GM19193 (cell line): ENCODE results near the gene UBE2C.

ENCODE experiments used
- POLR2A ChIP-seq: IDR thresholded peaks from 4 replicates; pipeline ENCODE4 v1.6.1; 2011; ENCODE audit not compliant: insufficient read depth, insufficient read length; ENCODE audit errors: extremely low read depth

UBE2C gene

DNA sequence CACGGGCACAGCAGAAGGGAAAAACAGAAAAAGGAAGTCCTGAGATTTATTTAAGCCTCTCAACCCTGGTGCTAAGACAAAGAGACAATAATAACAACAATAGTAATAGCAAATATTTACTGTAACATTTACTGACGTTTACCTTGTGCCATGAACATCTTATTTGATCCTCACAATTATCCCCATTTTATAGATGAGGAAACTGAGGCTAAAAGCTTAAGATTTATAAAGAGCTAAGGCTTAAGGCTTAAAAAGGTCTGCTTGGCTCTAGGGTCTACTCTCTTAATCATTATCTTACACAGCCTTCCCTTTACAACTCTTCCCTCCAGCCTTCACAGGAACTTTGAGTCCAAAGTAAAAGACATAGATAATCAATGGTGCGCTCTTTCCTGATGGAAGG, 24.1 kb upstream of the UBE2C start:
- no peak for TF ChIP-seq POLR2A

DNA sequence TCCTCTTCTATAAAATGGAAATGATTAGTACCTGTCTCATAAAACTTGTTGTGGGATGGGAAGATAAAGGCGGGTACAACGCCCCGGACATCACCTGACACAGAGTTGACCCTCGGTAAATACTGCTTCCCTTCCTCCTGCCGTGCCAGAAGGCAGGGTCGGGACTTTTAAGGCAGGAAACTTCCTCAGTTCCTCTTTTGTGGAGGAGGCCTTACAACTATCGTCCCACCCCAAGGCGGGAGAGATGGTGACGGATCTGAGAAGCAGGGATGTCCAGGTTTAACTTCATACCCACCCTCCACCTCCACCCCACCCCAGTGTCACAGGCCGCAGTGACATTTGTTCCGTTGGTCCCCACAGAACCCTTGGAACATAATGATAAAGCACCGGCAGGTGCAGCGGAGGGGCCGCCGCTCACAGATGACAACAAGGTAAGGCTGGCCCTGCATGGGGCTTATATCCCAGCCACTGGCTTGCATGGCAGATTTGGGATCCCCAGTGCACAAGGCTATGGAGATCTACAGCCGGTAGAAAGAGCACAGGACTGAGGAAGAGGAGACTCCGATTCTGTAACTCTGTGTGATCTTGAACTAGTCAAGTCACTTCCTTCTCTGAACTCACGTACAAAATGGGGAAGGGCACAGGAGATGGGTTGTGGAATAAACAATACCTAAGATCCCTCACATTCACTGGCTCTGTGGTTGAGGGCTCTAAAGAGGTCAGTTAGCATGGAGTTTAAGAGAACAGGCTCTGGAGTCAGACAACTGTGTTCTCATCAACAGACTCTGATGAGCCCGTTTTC, 19.9 kb upstream of the UBE2C start:
- TF ChIP-seq POLR2A: no peak

DNA sequence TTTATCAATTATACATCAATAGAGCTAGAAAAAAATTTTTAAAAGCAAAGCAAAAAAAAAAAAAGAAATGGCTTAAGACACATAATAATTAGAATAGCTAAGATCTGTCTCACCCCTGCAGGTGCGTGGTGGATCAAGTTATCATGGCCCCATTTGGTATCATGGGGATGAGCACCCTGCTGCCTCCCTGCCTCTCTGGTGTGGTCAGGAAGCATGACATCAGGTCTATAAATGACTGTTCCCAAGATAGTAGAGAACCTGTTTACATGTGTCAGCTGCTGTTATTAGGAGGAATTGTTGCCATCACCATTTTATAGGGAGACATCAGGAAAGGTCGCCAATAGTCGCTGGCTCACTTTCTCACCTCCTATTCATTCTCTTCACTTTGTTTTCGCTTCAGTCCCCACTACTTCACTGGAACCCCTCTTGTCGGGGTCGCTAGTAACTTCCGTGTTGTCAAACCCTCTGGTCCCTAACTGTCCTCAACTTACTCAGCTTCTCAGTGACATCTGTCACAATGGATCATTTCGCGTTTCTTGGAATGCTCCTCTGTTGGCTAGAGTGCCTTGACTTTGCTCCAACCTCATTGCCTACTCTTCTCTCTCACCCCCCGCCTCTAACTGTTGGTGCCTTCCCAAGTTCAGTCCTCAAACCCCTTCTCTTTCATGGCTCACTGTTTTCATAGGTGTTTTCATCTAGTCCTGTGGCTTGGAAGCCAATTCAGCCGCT, 15.9 kb upstream of the UBE2C start:
- no peak for TF ChIP-seq POLR2A

DNA sequence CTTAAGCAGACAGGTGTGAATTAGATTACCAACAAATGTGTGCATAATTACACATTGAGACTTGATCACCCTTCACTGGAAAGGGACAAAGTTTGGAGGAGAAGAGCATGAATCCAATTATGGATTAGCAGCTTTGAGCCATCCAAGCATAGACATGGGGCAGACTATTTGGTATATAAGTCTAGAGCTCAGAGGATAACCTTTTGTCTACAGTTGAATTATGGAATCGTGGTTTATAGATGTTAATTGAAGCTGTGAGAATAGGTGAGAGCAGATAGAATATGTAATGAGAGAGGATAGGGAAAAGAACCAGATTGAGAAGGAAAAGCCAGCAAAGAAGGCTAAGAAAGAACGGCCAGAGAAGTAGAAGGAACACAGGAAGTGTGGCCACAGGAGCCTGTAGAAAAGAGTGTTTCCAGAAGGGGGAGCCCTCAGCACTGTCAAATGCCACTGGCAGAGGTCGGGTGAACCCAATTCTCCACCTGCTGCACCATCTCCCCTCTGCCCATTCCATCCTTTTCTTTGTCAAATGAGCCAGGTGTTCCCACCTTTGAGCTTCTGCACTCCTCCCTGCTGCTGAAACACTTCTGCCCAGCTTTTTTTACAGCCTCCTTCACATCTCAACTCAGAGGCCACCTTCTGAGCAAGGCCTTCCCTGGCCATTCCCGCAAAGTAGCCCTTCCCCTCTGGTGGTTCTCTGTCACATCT, 13.4 kb upstream of the UBE2C start:
- TF ChIP-seq POLR2A: no peak

DNA sequence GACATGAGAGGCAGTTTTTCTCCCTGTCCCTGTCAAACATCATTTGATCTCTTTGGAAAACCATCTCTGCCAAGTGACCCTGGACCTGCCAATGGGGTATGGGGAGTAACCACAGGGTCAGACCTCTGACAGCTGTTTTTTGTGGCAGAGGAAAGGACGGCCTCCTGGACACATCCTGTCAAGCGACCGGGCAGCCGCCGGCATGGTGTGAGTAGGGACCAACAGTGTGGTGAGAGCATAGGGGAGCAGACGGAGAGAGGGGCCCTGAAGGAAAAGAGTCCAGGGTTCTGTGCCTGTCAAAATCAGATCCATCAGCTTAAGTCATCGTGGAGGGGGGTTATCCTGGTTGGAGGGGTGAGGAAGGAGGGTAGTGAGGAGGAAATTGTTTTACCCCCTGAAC, 10.6 kb upstream of the UBE2C start:
- no peak for TF ChIP-seq POLR2A

DNA sequence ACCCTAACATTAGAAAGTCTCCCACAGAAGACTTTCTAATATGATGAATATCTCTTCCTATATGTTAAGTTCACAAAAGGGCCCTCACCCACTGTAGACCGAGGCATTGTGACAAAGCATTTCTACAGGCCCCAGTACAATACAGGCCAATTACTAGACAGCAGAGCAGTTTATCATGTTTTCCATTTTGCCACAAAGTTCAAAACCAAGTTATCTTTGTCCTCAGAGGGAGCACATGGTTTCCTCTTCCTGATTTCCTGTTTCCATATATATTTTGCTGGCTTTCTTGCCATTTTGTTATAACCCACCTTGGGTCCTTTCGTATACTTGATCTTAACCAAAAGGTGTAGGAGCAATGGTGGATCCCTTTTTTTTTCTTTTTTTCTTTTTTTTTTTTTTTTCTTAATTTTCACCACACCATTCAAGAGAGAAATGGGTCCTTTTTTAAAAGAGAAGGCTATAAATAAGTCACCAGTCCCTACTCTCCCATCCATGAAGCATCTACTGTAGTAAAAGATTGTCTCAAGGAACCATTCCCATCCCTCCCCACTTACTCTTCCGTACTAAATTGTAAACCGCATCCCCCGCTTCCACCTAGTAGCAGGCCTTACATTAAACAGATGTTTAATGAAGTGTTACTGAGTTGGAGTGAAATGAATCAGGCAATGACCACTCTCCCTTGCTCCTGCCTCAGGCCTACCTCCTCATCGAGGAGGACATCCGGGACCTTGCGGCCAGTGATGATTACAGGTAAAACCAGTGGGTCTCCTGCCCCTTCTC, 2.1 kb upstream of the UBE2C start:
- TF ChIP-seq POLR2A: no peak

DNA sequence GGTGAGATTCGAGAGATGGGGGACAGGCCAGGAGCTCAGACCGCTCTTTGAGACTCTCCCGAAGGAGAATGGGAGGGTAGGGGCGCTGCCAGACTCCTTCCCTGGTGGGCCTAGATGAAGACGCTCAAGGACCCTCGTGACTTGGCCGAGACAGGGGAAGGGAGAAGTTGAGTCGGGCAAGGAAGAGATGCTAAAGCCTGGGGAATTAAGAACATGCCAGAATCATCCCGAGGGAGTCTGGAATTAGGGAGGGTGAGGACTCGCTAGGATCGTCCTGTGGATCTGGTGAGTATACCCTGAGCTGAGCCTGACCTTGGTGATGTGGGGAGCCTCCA, 529 bp downstream of the UBE2C start:
- no peak for TF ChIP-seq POLR2A

DNA sequence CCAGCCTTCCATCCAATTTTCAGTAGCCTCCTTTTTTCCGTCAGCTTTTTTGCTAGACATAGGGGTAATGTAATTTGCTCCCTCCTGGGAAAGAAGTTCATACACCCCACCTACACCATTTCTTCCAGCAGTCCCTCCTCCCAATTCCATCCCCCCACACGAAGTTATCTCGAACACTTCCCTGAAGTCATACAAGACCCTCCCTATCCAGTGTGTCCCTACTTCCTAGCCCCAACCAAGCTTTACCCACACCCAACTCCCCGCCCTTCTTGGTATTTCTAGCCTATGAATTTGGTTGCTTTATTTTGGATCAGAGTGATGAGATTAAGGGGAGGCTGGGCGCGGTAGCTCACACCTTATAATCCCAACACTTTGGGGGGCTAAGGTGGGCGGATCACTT, 1.0 kb downstream of the UBE2C start:
- no peak for TF ChIP-seq POLR2A

DNA sequence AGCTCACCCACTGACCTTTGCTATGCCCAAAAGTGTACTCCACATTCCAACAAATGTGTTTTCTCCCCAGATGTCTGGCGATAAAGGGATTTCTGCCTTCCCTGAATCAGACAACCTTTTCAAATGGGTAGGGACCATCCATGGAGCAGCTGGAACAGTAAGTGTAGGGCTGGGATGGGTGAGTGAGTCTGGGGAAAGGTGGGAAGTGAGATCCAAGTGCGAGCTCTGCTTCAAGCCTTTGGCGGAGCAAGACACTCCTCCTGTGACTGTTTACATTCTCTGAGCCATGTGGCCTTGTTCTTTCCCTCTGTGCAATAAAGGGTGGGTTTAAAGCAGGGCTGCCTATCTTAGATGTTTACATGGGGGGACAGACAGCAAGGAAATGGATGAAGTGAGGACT, 1.9 kb downstream of the UBE2C start:
- no peak for TF ChIP-seq POLR2A

DNA sequence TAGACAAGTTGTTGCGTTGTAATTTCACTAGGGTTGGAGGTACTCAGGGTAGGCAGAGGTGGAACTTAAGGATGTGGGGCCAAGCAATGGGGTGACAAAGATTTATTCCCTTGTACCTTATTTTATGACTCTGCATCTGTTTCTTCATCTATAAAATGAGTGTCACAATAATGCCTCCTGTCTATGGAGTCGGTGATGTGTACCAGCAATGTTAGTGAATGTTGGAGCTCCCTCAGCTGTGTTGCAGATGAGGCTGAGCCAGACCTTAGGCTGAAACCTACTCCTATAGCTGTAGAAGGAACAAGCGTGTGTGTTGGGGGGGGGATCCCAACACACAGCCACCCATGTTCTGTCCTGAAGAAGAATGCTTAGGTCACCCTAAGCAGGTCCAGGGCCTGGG, 4.5 kb downstream of the UBE2C start:
- TF ChIP-seq POLR2A: no peak

DNA sequence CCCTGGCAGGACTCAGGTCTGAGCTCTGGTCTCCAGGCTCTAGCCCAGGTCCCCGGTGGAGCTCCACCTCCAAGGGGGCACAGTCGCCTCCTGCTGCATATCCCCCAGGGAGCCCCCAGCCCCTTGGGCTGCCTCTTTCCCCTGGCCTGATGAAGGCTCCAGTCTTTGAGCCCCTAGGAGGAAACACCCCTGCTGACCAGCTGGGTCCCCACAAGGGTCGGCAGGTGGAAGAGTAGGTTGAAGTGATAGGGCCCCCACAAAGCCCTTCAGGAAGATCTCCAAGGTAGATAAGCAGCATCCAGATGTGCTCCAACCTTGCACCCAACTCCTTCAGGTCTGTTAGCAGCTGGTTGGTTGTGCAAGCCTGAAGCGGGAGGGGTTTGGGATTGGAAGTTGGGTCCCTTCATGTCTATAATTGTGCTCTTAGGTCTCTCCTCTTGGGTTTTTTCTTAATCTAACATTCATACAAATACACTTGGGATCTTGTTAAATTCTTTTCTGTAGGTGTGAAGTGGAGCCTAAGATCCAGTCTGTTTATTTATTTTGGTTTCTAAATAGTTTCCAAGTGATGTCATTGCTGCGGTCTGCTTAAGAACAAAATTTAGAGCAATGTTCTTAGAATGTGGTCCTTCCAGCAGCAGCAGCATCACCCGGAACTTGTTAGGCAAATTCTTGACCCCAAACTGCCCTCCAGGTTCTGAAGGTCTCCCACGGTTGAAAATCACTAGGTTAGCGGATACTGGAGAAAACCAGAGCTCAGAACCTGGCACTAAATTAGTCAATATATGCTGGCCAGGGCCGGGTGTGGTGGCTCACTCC, 5.1 kb downstream of the UBE2C start:
- TF ChIP-seq POLR2A: no peak

DNA sequence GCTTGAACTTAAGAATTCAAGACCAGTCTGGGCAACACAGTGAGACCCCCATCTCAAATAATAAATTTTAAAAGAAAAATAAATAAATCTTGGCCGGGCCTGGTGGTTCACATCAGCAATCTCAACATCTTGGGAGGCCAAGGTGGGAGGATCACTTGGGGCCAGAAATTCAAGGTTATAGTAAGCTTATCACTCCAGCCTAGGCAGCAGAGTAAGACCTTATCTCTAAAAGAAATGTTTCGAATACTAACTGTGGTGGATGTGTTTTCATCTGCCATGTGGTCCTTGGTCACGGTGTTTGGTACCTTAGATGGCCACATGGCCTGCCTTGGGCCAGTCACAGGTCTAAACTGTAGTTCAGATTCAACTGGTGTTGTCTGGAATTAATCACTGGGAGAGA, 5.8 kb downstream of the UBE2C start:
- no peak for TF ChIP-seq POLR2A

DNA sequence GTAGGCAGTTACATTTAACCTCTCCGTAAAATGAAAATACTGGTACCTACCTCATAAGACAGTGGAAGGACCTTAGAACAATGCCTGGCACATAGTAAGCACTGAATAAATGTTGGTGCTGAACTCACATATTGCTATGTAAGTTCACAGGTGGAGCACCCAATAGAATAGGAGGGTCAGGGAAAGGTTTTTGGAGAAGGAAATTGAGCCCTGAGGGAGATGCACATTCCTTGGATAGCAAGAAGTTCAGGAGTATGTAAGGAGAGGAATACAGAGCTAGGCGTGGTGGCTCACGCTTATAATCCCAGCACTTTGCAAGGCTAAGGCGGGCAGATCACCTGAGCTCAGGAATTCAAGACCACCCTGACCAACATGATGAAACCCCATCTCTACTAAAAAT, 7.0 kb downstream of the UBE2C start:
- TF ChIP-seq POLR2A: no peak

DNA sequence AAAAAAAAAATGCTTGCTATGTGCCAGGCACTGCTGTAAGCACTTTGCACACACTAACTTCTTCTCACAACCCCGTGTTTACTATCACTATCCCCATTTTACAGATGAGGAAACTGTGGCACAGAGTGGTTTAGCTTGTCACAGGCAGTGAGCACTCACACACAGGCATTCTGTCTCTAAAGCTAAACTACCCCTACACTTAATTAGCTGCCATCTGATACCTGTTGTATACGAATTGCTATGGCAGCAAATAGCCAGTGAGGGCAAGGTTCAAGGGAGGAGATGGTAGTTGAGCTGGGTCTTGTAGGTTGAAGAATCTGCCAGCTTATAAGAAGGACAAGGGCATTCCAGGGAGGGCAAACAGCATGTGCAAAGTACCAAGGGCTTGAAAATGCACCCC, 9.5 kb downstream of the UBE2C start:
- TF ChIP-seq POLR2A: no peak
